Trophoblast cell (in vitro differentiated cells and primary cell): ENCODE measurements around the gene GPR137.
A peak's percentile ranks its signal among the peaks of the same experiment; 100 is the strongest.

Experiments
- DNase-seq, 2 donors: peaks; one replicate each; pipeline ENCODE4 v3.0.0-alpha.2; 2016
- H2AFZ ChIP-seq: 2 replicates; pipeline ENCODE4 v1.6.1; 2013; ENCODE audit warnings: low read length, moderate library complexity, mild to moderate bottlenecking; ENCODE audit not compliant: insufficient read depth, poor library complexity
- H2AK5ac ChIP-seq: 2 replicates; pipeline ENCODE4 v1.6.1; 2013; ENCODE audit warnings: mild to moderate bottlenecking, low read length
- H2BK120ac ChIP-seq: 2 replicates; pipeline ENCODE4 v1.6.1; 2013; ENCODE audit warnings: low read length, mild to moderate bottlenecking, moderate library complexity; ENCODE audit not compliant: insufficient read depth, poor library complexity
- H2BK12ac ChIP-seq: 2 replicates; pipeline ENCODE4 v1.6.1; 2013; ENCODE audit warnings: mild to moderate bottlenecking, low read length, moderate library complexity
- H2BK5ac ChIP-seq: 2 replicates; pipeline ENCODE4 v1.6.1; 2013; ENCODE audit warnings: low read length, low read depth, moderate library complexity, mild to moderate bottlenecking; ENCODE audit not compliant: poor library complexity
- H3K14ac ChIP-seq: 2 replicates; pipeline ENCODE4 v1.6.1; 2013; ENCODE audit warnings: mild to moderate bottlenecking, low read length
- H3K18ac ChIP-seq: 2 replicates; pipeline ENCODE4 v1.6.1; 2013; ENCODE audit warnings: mild to moderate bottlenecking, low read length
- H3K23ac ChIP-seq: 2 replicates; pipeline ENCODE4 v1.6.1; 2013; ENCODE audit warnings: low read length
- H3K27ac ChIP-seq: 2 replicates; pipeline ENCODE4 v1.5.1; 2013; ENCODE audit warnings: low read depth, mild to moderate bottlenecking, inconsistent platforms, low read length, moderate library complexity
- H3K27me3 ChIP-seq: 2 replicates; pipeline ENCODE4 v1.6.1; 2013; ENCODE audit warnings: inconsistent platforms, mild to moderate bottlenecking, low read length, moderate library complexity; ENCODE audit not compliant: insufficient read depth
- H3K36me3 ChIP-seq, 2 experiments: 1 replicate in 1 of 2; 2 replicates in 1 of 2; pipeline ENCODE4 v1.6.1; 2013; ENCODE audit warnings: low read length in 2 of 2, mild to moderate bottlenecking in 2 of 2, moderate library complexity in 1 of 2; ENCODE audit not compliant: insufficient read depth in 2 of 2, control insufficient read depth in 1 of 2
- H3K4ac ChIP-seq: 2 replicates; pipeline ENCODE4 v1.6.1; 2013; ENCODE audit warnings: low read depth, mild to moderate bottlenecking, low read length, moderate library complexity
- H3K4me1 ChIP-seq, 2 experiments: 1 replicate in 1 of 2; 2 replicates in 1 of 2; pipeline ENCODE4 v1.6.1; 2013; ENCODE audit warnings: low read length in 2 of 2, mild to moderate bottlenecking in 2 of 2, moderate library complexity in 1 of 2; ENCODE audit not compliant: insufficient read depth in 2 of 2, control insufficient read depth in 1 of 2
- H3K4me2 ChIP-seq: 2 replicates; pipeline ENCODE4 v1.6.1; 2013; ENCODE audit warnings: inconsistent platforms, mild to moderate bottlenecking, low read length, moderate library complexity
- H3K4me3 ChIP-seq: 2 replicates; pipeline ENCODE4 v1.5.1; 2013; ENCODE audit warnings: mild to moderate bottlenecking, low read depth, low read length, inconsistent platforms
- H3K79me1 ChIP-seq: one replicate; pipeline ENCODE4 v1.6.1; 2013; ENCODE audit warnings: low read length
- H3K79me2 ChIP-seq: 2 replicates; pipeline ENCODE4 v1.6.1; 2013; ENCODE audit warnings: low read length, mild to moderate bottlenecking; ENCODE audit not compliant: control insufficient read depth, insufficient read depth, poor library complexity
- H3K9ac ChIP-seq: 2 replicates; pipeline ENCODE4 v1.6.1; 2013; ENCODE audit warnings: mild to moderate bottlenecking, low read length
- H3K9me3 ChIP-seq: 2 replicates; pipeline ENCODE4 v1.6.1; 2013; ENCODE audit warnings: low read depth, mild to moderate bottlenecking, control low read depth, inconsistent platforms, low read length; ENCODE audit not compliant: insufficient read depth
- H4K12ac ChIP-seq: 2 replicates; pipeline ENCODE4 v1.6.1; 2013; ENCODE audit warnings: low read depth, mild to moderate bottlenecking, low read length, moderate library complexity
- H4K8ac ChIP-seq: 2 replicates; pipeline ENCODE4 v1.6.1; 2013; ENCODE audit warnings: low read depth, mild to moderate bottlenecking, low read length, moderate library complexity
- H4K91ac ChIP-seq: one replicate; pipeline ENCODE4 v1.6.1; 2013; ENCODE audit warnings: low read depth, mild to moderate bottlenecking, low read length, moderate library complexity
- WGBS: extraction: QIAGEN DNeasy Blood & Tissue Kit; methylation state at CpG from one replicate; pipeline ENCODE4 v1.1.7; 2013; ENCODE audit warnings: missing lambda C conversion rate; ENCODE audit not compliant: insufficient read length, insufficient coverage; ENCODE audit errors: extremely low coverage; 5-methylcytosine and 5-hydroxymethylcytosine counted together

The GPR137 gene

GRCh38 chr11:64289002-64289564 lies 3.4 kb downstream of the GPR137 start:
- Histone ChIP-seq H3K23ac (no peak overlapping the region), H3K9ac (no peak overlapping the region), H3K14ac (no peak overlapping the region), H3K79me1 (peaks cover 14% of the 10 kb centered on the region), H4K12ac (no peak overlapping the region), H2BK12ac (no peak overlapping the region), H3K18ac (no peak overlapping the region), H4K8ac (no peak overlapping the region), H2BK5ac (no peak overlapping the region), H3K79me2 (peaks cover 6% of the 10 kb centered on the region), H3K4ac (no peak overlapping the region), H3K9me3 (peaks cover 5% of the 10 kb centered on the region), H3K4me1 (peaks cover 12 to 16% of the 10 kb centered on the region in 2 experiments), H4K91ac (no peak overlapping the region), H2AK5ac (no peak overlapping the region), H3K4me3 (no peak overlapping the region), H2BK120ac (no peak overlapping the region), H3K4me2 (no peak overlapping the region), H3K27ac (no peak overlapping the region), H3K36me3 (peaks cover 6 to 11% of the 10 kb centered on the region in 2 experiments), H2AFZ (no peak overlapping the region), H3K27me3 (peaks cover 34% of the 10 kb centered on the region)
- WGBS, result no CpG with 5 or more reads among the region's 13 CpGs
- no peak for DNase-seq

- H2BK120ac ChIP-seq, result no peak overlapping the region
- no peak overlapping the region for H2AFZ ChIP-seq
- no peak overlapping the region for H4K8ac ChIP-seq
- no peak overlapping the region for H4K91ac ChIP-seq
- no peak for DNase-seq
- H3K9me3 ChIP-seq, result peaks cover 5% of the 10 kb centered on the region
- WGBS, result no CpG with 5 or more reads among the region's 10 CpGs
- peaks cover 44% of the 10 kb centered on the region for H3K27me3 ChIP-seq
- H3K27ac ChIP-seq, result no peak overlapping the region
- peaks cover 10 to 14% of the 10 kb centered on the region in 2 experiments for H3K4me1 ChIP-seq
- H3K79me1 ChIP-seq, result peaks cover 3% of the 10 kb centered on the region
- H4K12ac ChIP-seq, result no peak overlapping the region
- no peak overlapping the region for H3K4me3 ChIP-seq
- H3K18ac ChIP-seq, result no peak overlapping the region
- no peak overlapping the region for H3K23ac ChIP-seq
- no peak overlapping the region for H3K9ac ChIP-seq
- H2BK5ac ChIP-seq, result no peak overlapping the region
- no peak overlapping the region for H3K4me2 ChIP-seq
- H2AK5ac ChIP-seq, result no peak overlapping the region
- peaks cover 3% of the 10 kb centered on the region for H3K79me2 ChIP-seq
- H3K4ac ChIP-seq, result no peak overlapping the region
- H2BK12ac ChIP-seq, result no peak overlapping the region
- H3K14ac ChIP-seq, result no peak overlapping the region
- H3K36me3 ChIP-seq, result peaks cover 6 to 11% of the 10 kb centered on the region in 2 experiments
These were observed 5.0 kb downstream of the GPR137 start for GRCh38 chr11:64290352-64291261.

- DNase-seq, result no peak
- peaks cover 6 to 9% of the 10 kb centered on the region in 2 experiments for H3K4me1 ChIP-seq
- no peaks in the 10 kb centered on the region for H3K79me1 ChIP-seq
- no peak within 1 kb of the TSS for H4K12ac ChIP-seq
- no peak within 1 kb of the TSS for H2AK5ac ChIP-seq
- H4K8ac ChIP-seq, result no peak within 1 kb of the TSS
- peak within 1 kb of the TSS; percentile 4 for H3K4me3 ChIP-seq
- WGBS, result no CpG with 5 or more reads among the region's 45 CpGs
- H3K27me3 ChIP-seq, result peaks cover 51% of the 10 kb centered on the region
- H4K91ac ChIP-seq, result no peak within 1 kb of the TSS
- no peak within 1 kb of the TSS for H2AFZ ChIP-seq
- H3K27ac ChIP-seq, result no peak within 1 kb of the TSS
- H3K18ac ChIP-seq, result no peak within 1 kb of the TSS
- H3K23ac ChIP-seq, result no peak within 1 kb of the TSS
- H3K4ac ChIP-seq, result no peak within 1 kb of the TSS
- H3K9ac ChIP-seq, result no peak within 1 kb of the TSS
- peaks cover 5% of the 10 kb centered on the region for H3K9me3 ChIP-seq
- H2BK120ac ChIP-seq, result no peak within 1 kb of the TSS
- no peaks in the 10 kb centered on the region for H3K79me2 ChIP-seq
- no peak within 1 kb of the TSS for H2BK5ac ChIP-seq
- no peak within 1 kb of the TSS for H3K14ac ChIP-seq
- H2BK12ac ChIP-seq, result no peak within 1 kb of the TSS
- peaks cover 6 to 11% of the 10 kb centered on the region in 2 experiments for H3K36me3 ChIP-seq
- peak within 1 kb of the TSS; percentile 43 for H3K4me2 ChIP-seq
These were observed 5.7 kb downstream of the GPR137 start, which contains the start of gene KCNK4 for GRCh38 chr11:64291262-64291751. Gene KCNK4 (plus strand): TSS chr11:64291302. CDS start chr11:64293019, 1,717 bp downstream.

DNA sequence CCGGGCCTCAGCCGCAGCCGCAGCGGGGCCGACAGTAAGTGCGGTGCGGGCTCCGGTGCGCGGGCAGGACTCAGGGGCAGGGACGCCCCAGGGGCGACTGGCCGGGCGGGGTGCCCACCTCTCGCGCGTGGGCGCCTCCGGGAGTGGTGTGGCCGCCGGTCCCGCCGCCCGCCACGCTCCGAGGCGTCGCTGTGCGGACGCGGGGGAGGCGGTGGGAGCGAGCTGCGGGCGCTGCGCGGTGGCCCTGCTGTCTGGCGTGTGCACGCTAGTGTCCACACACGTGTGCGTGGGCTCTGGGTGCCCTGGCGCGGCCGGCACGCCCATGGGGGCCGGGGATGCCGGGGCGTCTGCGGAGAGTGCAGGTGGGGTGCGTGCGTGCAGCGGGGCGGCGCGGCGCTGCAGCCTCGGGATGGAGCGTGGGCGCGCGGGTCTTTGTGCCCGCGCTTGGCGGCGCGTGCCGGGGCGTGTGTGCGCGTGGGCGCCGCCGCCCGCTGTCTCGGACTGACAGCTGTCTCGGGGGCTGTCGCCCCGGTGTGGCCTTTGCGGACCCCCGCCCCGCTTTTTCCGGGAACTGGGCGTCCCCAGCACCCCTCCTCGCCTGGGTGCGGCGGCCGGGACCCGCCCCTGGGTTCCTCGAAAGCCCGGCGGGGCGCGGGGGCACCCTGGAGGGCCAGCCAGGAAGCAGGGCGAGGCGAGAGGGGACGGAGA lies 6.3 kb downstream of the GPR137 start:
- no CpG with 5 or more reads among the region's 96 CpGs for WGBS

More for the DNA sequence above, 6.3 kb downstream of the GPR137 start:
- Histone ChIP-seq H2BK5ac (no peak overlapping the region), H3K79me1 (no peaks in the 10 kb centered on the region), H3K36me3 (peaks cover 6 to 11% of the 10 kb centered on the region in 2 experiments), H3K9me3 (peaks cover 7% of the 10 kb centered on the region), H3K27ac (no peak overlapping the region), H3K4me3 (peak overlapping the region; percentile 4), H2AK5ac (no peak overlapping the region), H3K79me2 (no peaks in the 10 kb centered on the region), H3K4me1 (peaks cover 2 to 6% of the 10 kb centered on the region in 2 experiments), H2AFZ (no peak overlapping the region), H3K23ac (no peak overlapping the region), H3K9ac (no peak overlapping the region), H4K91ac (no peak overlapping the region), H3K4ac (no peak overlapping the region), H4K8ac (no peak overlapping the region), H3K4me2 (peak overlapping the region; percentile 43), H3K18ac (no peak overlapping the region), H2BK120ac (no peak overlapping the region), H3K14ac (no peak overlapping the region), H3K27me3 (peaks cover 57% of the 10 kb centered on the region), H2BK12ac (no peak overlapping the region), H4K12ac (no peak overlapping the region)
- no peak for DNase-seq
